HG03135 (cell line): ENCODE measurements around the gene CCDC102A.

Experiments
- ATAC-seq: cut with Tn5 transposase; IDR thresholded peaks from one replicate; pipeline ENCODE4 v1.9.1; 2021; ENCODE audit warnings: mild to moderate bottlenecking, moderate library complexity; ENCODE audit not compliant: unreplicated experiment

Gene CCDC102A

DNA sequence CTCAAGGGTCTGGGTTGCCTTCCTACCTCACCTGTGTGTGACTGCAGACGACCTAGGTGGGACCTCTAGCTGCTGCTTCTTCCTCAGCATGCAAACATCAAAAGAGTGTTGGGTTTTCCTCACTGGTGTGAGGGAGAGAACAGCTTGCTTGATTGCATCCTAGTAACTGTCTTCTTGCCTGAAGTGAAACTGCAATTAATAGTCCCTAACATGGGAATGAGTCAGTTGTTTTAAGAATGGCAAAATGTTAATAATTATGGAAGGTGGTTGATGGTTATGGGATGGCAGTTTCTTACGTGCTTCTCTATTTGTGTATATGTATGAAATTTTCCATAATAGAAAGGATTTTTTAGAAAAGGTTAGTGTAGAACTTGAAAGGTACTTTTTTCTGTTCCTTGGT lies 68.0 kb downstream of the CCDC102A start:
- ATAC-seq = no peak

- no peak for ATAC-seq
Measured at GRCh38 chr16:57464523-57464922, 71.8 kb downstream of the CCDC102A start.

DNA sequence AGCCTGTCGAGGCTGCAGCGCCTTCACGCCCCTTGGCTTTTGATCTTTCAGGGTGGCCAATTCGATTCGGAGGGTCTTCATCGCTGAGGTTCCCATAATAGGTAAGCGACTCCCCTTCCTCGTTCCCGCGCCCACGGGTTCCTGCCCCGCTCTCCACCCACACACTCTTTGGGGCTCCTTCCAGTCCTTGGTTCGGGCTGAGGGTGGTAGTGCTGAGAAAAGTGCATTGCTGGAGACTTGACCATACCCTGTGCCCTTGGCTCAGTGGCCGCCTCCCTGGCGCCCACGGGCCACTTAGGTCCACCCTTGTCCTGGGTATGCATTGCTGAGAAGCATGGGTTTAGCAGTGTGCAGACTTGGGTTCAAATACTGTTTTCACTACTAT lies 73.4 kb downstream of the CCDC102A start:
- no peak for ATAC-seq

DNA sequence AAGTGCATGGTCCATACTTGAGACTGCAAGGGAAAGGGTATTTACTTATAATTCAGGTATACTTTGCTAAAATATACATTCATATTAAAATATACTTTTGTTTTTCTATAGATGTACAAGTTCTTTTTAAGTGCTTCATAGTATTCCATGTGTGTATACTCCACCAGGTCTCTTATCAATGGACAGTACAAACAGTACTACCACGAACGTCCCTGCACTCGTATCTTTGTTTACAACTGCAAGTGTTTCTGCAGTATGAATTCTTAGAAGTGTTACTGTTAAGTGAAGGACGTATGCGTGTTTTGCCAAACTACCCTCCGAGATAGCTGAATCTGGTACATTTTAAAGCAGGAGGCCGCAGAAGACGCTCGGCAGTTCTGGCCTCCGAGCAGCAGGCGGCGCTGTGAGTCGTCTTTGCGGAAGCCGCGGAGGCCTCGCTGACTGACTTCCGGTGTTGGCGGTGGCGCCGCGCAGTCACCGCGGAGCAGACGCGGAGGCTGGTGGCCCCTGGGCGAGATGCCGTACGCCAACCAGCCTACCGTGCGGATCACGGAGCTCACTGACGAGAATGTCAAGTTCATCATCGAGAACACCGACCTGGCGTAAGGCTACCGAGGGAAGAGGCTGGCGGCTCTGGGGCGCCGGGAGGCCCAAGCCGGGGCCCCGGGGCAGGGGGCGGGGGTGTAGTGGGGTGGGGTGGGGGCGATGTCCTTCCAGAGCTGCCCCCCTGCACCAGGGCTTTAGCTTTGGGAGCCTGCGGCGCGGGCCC lies 74.0 kb downstream of the CCDC102A start, which contains the start of gene POLR2C:
TSS of gene POLR2C (plus strand) at position 471 of the 769 bp plus-strand sequence. CDS start at position 517, 46 bp downstream.
- peak; percentile 83 for ATAC-seq
